ENCODE measurements around the gene LGR6.

The LGR6 gene

GRCh38 chr1:202201971-202202370, 8.4 kb downstream of the LGR6 start:
- H2AFZ ChIP-seq (ENCODE audit: low read depth), result no peak overlapping the region
- no peaks in the 10 kb centered on the region for H3K79me2 ChIP-seq (ENCODE audit: insufficient read depth, low read depth)
- no peaks in the 10 kb centered on the region for H3K36me3 ChIP-seq (ENCODE audit: insufficient read depth)
- H3K4me2 ChIP-seq, result no peak overlapping the region
- no peaks in the 10 kb centered on the region for H4K20me1 ChIP-seq (ENCODE audit: insufficient read depth)
- no peak for TF ChIP-seq CTCF (conservative IDR thresholded peaks at IDR 0.05; ENCODE audit: low read depth, low read length)
- H3K4me3 ChIP-seq (IDR thresholded peaks at IDR 0.05; ENCODE audit: insufficient read depth, low read depth, low read length), result no peak overlapping the region
- H3K9ac ChIP-seq, result no peak overlapping the region
- H3K4me1 ChIP-seq (ENCODE audit: low read depth, poor library complexity, severe bottlenecking), result no peaks in the 10 kb centered on the region
- no peak overlapping the region for H3K27ac ChIP-seq
- peaks cover 42% of the 10 kb centered on the region; the same call in 1 of the 2 replicates for H3K27me3 ChIP-seq (ENCODE audit: insufficient read depth, low read depth)

GRCh38 chr1:202202500-202203168, 9.0 kb downstream of the LGR6 start:
- Histone ChIP-seq H3K79me2 (ENCODE audit: insufficient read depth, low read depth) (no peaks in the 10 kb centered on the region), H3K27me3 (ENCODE audit: insufficient read depth, low read depth) (peaks cover 36% of the 10 kb centered on the region; the same call in 1 of the 2 replicates), H3K36me3 (ENCODE audit: insufficient read depth) (no peaks in the 10 kb centered on the region), H4K20me1 (ENCODE audit: insufficient read depth) (no peaks in the 10 kb centered on the region), H2AFZ (ENCODE audit: low read depth) (no peak overlapping the region), H3K4me2 (no peak overlapping the region), H3K4me1 (ENCODE audit: low read depth, poor library complexity, severe bottlenecking) (no peaks in the 10 kb centered on the region), H3K9ac (no peak overlapping the region), H3K4me3 (IDR thresholded peaks at IDR 0.05; ENCODE audit: insufficient read depth, low read depth, low read length) (no peak overlapping the region), H3K27ac (no peak overlapping the region)
- no peak for TF ChIP-seq CTCF (conservative IDR thresholded peaks at IDR 0.05; ENCODE audit: low read depth, low read length)

GRCh38 chr1:202203238-202204039, 9.8 kb downstream of the LGR6 start:
- Histone ChIP-seq H3K79me2 (ENCODE audit: insufficient read depth, low read depth) (no peaks in the 10 kb centered on the region), H3K4me1 (ENCODE audit: low read depth, poor library complexity, severe bottlenecking) (no peaks in the 10 kb centered on the region), H3K27me3 (ENCODE audit: insufficient read depth, low read depth) (peaks cover 31% of the 10 kb centered on the region; the same call in 1 of the 2 replicates), H4K20me1 (ENCODE audit: insufficient read depth) (no peaks in the 10 kb centered on the region), H3K36me3 (ENCODE audit: insufficient read depth) (no peaks in the 10 kb centered on the region), H2AFZ (ENCODE audit: low read depth) (no peak overlapping the region), H3K4me2 (no peak overlapping the region), H3K9ac (no peak overlapping the region), H3K27ac (no peak overlapping the region), H3K4me3 (IDR thresholded peaks at IDR 0.05; ENCODE audit: insufficient read depth, low read depth, low read length) (no peak overlapping the region)
- no peak for TF ChIP-seq CTCF (conservative IDR thresholded peaks at IDR 0.05; ENCODE audit: low read depth, low read length)

- H3K79me2 ChIP-seq (ENCODE audit: insufficient read depth, low read depth), result no peaks in the 10 kb centered on the region
- no peaks in the 10 kb centered on the region for H3K36me3 ChIP-seq (ENCODE audit: insufficient read depth)
- H2AFZ ChIP-seq (ENCODE audit: low read depth), result no peak overlapping the region
- no peak overlapping the region for H3K4me2 ChIP-seq
- TF ChIP-seq CTCF (conservative IDR thresholded peaks at IDR 0.05; ENCODE audit: low read depth, low read length), result no peak
- no peak overlapping the region for H3K4me3 ChIP-seq (IDR thresholded peaks at IDR 0.05; ENCODE audit: insufficient read depth, low read depth, low read length)
- H4K20me1 ChIP-seq (ENCODE audit: insufficient read depth), result no peaks in the 10 kb centered on the region
- no peak overlapping the region for H3K27ac ChIP-seq
- peaks cover 26% of the 10 kb centered on the region; the same call in 1 of the 2 replicates for H3K27me3 ChIP-seq (ENCODE audit: insufficient read depth, low read depth)
- H3K9ac ChIP-seq, result no peak overlapping the region
- H3K4me1 ChIP-seq (ENCODE audit: low read depth, poor library complexity, severe bottlenecking), result no peaks in the 10 kb centered on the region
Measured at GRCh38 chr1:202204065-202204464, 10.5 kb downstream of the LGR6 start.
